B cell (primary cell): ENCODE data around the gene PPP2R2C.

Source experiments
- EZH2 ChIP-seq: IDR thresholded peaks from 2 replicates; pipeline ENCODE4 v1.6.1; 2012; ENCODE audit warnings: borderline replicate concordance, low read depth, mild to moderate bottlenecking, moderate library complexity, low read length; ENCODE audit not compliant: insufficient read depth, poor library complexity, severe bottlenecking
- TF ChIP-seq, protein P1 (sequence below): fragments of 200-600 bp; IDR thresholded peaks from one replicate; pipeline ENCODE4 v1.8.0; 2022; ENCODE audit warnings: antibody characterized with exemption, mild to moderate bottlenecking

DNA sequence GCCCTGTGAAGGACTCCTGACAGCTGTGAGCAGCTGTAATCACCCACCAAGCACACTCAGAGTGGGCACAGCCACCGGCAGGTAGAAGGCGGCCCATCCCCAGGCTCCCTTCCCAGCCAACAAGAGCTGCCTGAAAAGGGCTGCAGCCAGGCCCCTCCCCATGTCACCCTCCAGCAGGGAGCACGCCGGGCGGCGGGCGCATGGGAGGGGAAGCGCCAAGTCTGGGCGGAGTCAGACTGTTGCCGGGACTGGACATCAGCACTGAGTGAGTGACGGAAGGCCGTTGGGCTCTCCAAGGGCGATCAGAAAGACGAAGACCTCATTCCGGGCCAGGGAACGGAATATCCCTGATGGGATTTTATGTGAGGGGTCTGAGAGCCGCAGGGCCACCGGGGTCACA, 82.1 kb downstream of the PPP2R2C start:
- TF ChIP-seq, protein P1, sequence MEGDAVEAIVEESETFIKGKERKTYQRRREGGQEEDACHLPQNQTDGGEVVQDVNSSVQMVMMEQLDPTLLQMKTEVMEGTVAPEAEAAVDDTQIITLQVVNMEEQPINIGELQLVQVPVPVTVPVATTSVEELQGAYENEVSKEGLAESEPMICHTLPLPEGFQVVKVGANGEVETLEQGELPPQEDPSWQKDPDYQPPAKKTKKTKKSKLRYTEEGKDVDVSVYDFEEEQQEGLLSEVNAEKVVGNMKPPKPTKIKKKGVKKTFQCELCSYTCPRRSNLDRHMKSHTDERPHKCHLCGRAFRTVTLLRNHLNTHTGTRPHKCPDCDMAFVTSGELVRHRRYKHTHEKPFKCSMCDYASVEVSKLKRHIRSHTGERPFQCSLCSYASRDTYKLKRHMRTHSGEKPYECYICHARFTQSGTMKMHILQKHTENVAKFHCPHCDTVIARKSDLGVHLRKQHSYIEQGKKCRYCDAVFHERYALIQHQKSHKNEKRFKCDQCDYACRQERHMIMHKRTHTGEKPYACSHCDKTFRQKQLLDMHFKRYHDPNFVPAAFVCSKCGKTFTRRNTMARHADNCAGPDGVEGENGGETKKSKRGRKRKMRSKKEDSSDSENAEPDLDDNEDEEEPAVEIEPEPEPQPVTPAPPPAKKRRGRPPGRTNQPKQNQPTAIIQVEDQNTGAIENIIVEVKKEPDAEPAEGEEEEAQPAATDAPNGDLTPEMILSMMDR, result no peak
- TF ChIP-seq EZH2, result no peak
